Activated CD4-positive, alpha-beta T cell treated with anti-CD3 and anti-CD28 coated beads for 1 hour (primary cell): Measurements from ENCODE around the gene THRAP3.

Experiments
- DNase-seq: peaks from one replicate; pipeline ENCODE4 v3.0.0-alpha.2; 2020

The THRAP3 gene

DNA sequence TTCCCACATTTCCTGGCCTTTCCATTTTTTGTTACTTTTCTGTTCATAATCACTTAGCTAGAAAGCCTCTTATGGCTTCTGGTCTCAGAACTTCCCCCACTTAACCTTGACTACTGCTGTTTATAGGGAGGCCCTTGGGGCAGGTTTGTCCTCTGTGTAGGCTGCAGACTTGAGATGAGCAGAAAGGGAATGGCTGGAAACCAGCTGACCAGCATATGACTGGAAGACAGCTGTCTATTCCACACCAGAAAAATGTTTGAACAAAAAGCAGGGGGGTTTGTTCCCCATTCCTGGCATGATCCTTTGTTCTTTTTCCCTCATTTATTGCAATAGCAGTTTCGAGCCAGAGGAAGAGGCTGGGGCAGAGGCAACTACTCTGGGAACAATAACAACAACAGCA, 77.0 kb downstream of the THRAP3 start:
- no peak for DNase-seq

DNA sequence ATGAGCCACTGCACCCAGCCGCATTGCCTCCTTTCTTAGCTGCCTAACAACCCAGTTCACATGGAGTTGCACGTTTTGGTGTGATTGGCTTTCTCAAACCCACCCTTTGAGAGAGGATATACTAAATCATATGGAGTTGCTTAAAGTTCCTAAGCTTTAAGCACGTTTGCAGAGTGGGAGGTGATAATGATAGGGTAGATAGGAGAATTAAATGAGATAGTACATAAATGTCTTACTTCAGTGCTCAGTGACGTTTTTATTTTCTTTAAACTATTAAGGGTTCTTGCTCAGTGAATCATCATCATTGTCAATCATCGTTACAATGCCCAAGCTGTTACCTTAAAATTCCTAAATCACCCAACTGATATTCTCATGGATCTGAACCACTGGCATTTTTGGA, 79.0 kb downstream of the THRAP3 start:
- DNase-seq = no peak

DNA sequence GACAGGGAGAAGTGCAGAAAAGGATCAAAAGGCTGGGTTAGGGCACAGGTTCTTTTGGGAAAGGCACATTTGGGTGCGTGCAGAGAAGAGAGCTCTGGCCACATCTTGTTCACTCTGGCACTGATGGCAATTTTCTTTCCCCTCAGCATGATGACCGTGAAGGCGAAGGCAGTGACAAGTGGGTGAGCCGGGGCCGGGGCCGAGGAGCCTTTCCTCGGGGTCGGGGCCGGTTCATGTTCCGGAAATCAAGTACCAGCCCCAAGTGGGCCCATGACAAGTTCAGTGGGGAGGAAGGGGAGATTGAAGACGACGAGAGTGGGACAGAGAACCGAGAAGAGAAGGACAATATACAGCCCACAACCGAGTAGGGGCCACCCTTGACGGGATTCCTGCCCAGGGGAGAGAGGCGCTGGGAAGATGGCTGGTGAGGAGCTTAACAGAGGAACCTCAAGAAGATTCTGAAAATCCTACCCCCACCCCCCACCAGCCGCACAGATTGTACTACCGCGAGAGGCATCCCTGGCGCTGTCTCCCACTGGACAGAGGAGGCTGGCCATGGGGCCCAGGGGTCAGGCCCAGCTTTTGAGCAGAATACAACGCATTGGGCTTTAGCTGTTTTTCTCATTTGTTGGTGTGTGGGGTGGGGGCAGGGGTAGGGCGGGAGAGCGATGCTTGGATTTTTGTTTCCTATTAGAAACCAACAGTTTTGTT, 79.6 kb downstream of the THRAP3 start:
- no peak for DNase-seq

GRCh38 chr1:36304521-36304920, 80.3 kb downstream of the THRAP3 start:
- DNase-seq = no peak

DNA sequence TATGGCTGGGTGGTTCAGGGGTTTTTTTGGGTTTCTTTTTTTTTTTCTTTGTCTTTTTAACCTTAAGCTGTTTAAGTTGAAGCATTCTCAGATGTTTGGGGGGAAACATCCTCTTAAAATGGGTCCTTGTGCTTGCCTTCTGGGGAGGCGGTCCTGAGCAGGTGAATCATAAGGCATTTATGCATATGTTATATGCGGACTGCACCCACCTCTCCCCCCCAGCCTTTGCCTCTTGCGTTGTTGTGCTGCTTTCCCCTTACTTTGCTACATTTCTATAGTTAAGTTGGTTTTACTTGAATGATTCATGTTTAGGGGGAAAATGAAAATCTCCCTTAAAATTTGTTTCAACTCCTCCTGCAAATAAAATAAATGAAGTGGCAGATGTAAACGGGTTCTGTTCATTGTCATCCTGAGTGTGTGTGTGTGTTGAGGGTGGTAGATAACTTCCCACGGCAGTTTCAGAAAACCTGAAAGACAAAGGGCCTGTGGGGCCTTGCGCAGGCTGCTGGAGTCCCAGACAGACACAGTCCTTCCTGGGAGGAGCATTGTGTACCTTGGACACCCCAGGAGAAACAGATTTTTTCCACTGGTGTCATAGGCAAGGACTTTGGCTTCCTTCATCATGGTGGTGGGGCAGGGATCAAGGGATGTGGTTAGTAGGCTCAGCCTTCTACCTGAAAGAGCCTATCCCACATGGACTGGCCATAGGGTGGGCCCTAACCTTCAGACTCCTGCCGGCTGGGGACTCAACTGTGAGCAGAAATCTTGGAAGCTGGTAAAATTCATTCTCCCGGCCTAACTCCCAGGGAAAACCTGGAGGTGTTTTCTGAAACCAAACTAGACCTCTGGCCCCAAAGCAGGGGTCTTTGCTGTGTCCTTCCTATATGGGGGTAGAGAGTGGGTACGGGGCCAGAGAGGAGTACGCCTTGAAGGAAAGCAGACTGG, 81.0 kb downstream of the THRAP3 start:
- no peak for DNase-seq

DNA sequence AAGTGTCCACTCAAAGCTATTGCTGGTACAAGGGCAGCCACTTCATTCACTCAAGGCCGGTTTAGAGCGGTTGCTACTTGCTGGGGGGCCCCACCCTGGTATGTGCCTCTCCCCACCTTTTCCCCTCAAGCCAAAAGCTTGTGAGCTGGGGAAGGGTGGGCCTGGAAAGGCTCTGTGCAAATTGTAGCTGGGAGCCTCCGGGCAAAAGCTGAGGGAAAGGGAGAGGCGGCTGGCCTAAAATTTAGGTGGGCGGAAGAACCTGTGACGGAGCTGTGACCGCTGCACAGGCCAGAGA, 81.6 kb downstream of the THRAP3 start:
- DNase-seq = no peak

- no peak for DNase-seq
Measured at GRCh38 chr1:36306210-36306901, 82.1 kb downstream of the THRAP3 start, which contains the start of gene SH3D21. SH3D21 (plus strand) TSS chr1:36306368; CDS start chr1:36306421, 53 bp downstream.

GRCh38 chr1:36306902-36307456, 82.7 kb downstream of the THRAP3 start:
- peak; percentile 84 for DNase-seq

DNA sequence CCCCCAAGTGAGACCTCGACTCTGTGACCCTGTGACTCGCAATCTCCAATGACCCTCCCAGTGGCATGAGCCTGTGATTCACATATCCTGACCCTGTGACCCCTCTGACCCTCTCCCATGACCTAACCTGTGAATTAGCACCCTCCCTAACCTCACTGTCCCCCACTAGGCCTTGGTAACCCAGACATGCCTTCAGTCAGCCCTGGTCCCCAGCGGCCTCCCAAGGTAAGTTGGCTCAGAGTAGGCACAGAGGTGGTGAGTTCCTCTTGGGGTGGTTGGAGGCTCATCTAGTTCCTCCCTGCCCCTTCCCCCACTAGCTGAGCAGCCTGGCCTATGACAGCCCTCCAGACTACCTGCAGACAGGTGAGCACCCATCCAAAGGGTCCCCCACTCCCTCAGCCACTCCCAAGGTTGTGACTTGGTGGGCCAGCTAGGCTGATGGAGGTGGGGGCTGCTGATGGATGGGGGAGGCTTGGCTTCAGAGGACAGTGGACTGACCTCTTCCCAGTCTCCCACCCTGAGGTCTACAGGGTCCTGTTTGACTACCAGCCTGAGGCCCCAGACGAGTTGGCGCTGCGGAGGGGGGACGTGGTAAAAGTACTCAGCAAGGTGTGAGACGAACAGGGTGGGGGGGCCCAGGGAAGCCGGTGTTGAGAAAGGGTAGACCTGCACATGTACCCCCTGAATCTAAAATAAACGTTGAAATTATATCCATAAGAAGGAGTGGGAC, 83.5 kb downstream of the THRAP3 start:
- no peak for DNase-seq

GRCh38 chr1:36309397-36309796, 85.2 kb downstream of the THRAP3 start:
- no peak for DNase-seq

- no peak for DNase-seq
Measured at GRCh38 chr1:36320291-36320761, 96.1 kb downstream of the THRAP3 start.

- DNase-seq = no peak
Measured at GRCh38 chr1:36320767-36321118, 96.5 kb downstream of the THRAP3 start.

DNA sequence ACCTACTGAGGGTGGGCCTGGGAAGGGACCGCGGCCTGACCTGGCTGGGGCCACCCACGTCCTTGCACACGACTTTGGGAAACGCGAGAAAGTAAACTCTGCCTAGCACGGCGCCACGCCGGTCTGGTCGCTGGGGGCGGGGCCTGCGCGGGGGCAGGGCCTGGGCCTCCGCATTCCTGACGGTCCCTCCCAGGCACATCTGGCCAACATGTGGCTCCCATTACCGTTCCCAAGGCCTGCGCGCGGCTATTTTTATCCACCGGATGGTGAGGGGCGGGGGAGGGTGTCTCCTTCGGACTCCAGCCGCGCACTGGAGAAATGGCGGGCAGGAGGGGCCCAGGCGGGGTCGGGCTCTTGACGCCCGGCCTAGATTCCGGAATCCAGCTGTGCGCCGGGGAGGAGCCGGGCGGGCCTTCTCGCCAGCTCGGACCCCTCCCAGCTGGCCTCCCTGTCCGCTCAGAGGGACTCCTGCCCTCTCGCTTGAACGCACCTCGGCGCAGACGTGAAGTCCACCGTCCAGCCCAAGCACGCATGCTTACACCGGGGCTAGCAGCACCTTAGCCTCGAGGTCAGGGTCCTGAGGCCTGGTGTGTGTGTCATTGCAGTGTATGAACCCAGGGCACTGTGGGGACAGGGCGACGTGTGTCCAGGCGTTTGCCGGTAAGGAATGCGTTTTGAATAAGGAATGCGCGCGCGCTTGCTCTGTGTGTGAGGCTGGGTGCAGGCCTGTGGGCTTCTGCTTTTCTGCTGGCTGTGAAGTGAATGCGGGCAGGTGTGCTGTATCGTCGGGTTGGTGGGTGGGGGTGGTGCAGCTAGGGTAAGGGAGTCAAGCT, 97.1 kb downstream of the THRAP3 start:
- DNase-seq = no peak

DNA sequence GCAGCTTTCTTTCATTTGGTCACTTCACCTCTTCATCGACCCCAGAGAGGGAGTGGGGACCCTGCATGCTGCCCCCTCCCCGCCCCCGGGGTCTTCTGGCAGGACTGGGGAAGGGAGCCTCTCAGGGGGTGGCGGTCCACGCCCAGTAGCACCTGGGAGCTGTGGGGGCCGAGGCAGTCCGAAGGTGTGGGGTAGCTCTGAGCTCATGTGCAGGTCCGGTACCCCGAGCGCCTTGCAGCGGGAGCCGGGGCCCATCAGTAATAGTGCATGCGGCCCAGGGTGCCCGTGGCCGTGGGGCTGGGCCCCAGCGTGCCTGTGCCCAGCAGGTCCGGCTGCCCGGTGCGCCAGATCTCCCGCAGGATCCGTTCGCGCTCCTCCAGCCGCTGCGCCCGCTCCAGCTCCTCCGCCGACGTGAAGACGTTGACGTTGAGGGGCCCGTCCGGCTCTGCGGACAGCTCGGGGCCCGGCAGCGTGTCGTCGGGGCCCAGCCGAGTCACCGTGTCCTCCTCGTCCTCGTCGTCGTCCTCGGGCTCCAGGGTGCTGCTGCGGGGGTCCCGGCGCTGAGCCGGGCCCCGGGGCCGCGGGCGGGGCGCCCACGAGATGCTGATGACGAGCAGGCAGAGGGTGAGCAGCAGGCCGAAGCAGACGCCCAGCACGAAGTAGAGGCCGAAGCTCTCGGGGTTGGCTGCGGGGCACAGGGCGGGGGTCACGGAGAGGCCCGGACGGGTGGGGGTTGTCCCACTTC, 98.0 kb downstream of the THRAP3 start:
- DNase-seq = no peak

DNA sequence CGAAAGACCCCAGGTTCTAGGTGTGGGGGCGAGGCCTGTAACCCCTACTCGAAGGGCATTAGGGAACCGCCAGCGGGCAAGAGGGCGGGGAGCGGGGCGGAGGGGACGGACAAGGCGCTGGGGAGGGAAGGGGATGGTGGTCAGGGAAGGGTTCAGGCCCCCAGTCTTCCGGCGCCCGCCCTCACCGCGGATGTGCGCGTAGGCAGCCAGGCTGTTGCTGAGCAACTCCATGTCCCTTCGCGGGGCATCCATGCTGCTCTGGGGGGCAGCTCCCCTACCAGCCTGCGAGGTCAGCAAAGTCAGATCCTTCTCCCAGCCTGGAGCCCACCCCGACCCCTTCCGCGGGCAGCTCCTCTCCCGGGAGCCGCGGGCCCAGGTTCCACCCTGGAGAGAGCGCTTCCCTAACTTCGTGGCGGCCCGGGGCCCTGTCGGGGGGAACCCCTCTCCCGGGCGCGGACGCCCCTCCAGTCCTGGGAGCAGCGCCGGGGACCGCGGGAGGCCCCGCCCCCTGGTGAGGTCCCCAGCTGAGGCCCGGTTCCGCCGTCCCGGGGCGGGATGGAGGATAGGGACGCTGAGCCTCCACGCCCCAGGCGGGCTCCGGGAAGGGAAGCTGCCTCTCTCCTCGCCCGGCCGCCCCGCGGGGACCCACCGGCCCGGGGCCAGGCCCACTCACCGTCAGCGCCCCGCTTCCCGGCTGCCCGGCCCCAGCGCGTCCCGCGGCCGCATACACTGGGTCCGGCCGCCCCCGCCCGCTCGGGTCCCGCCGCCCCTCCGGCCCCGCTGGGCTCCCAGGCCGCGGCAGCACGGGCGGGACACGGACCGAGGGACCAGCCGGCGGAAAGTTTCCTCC, 98.8 kb downstream of the THRAP3 start:
- DNase-seq = no peak

DNA sequence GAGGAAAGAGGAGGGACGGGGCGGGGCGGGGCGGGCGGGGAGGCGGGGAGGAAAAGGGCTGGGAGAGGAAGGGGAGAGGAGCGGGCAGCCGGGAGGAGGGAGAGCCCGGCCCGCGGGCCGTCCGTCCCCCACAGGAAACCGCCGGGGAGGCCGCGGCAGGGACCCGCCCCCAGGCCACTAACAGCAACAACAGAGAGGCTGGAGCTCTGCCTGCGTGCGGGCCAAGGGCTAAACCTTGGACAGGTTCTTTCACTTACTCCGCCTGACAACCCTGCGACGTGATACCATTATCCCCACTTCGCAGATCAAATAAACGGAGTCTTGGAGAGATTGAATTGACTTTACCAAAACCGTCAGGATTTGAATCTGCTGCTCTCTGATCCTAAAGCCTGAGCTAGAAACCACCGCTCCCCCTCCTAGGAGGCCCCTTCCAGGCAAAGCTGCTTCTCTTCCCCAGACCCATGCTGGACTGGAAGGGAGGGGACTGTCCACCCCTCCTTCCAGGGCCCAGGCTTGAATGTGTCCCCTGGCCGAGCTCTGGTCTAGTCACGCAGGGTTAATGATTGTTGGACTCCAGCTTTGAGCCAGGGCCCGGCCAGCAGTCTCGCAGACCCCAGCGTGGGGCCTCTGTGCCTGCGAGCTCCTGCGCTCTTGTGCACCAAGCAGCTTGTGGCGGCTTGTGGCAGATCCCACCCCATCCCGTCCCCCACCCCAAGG, 99.6 kb downstream of the THRAP3 start, which contains the start of gene EVA1B:
Gene EVA1B (minus strand): TSS at position 10 of the 717 bp plus-strand sequence. CDS start 608 bp downstream, outside the sequence.
- DNase-seq = no peak

DNA sequence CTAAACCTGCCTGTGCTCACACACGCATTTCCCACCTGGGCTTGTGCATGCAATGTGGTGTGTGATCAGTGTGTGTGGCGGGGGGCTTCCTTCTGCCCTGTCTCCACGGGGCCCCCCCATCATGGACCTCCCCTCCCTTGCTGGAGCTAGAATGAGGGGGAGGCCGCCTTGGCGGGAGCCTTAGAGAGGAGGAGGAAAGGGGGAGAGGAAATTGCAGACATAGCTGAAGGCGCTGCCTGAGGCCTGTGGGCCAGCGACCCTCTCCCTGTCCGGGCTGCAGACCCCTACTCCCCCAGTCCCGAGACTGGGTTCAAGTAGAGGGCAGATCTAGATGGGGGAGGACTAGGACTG, 100.1 kb downstream of the THRAP3 start:
- DNase-seq = no peak

DNA sequence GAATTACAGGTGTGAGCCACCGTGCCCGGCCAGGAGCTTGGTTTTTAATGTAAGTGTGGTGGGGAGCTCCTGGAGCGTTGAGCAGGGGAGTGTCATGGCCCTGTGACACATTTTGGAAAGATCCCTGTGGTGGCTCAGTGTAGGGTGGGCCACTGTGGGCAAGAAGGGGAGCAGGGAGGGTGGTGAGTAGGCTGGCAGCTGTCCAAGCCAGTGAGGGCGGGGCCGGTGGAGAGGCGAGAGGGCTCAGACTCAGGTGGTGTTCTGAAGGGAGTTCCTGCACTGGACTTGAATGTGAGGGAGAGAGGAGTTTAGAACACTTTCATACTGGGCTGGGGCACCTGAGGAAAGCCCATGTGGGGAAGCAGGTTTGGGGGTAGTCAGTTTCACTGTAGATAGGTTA, 102.3 kb downstream of the THRAP3 start:
- DNase-seq = no peak

GRCh38 chr1:36327421-36328087, 103.3 kb downstream of the THRAP3 start:
- no peak for DNase-seq
